Peyer's patch (tissue), 4 donors: Measurements from ENCODE around the gene CEBPB. TPM values are rescaled to one million over a fixed set of nuclear protein-coding genes. Genes with fewer than 3 reads are reported as not detected.
A peak's percentile ranks its signal among the peaks of the same experiment; 100 is the strongest.
"Not testable (repeated sequence)": the region's sequence is repeated elsewhere in the genome, so short reads cannot be mapped to it uniquely, and the experiment has no call there.

Source experiments
- DNase-seq, 3 donors: peaks; one replicate each; pipeline ENCODE4 v3.0.0-alpha.2; 2017 to 2019
- H3K27ac ChIP-seq, 4 donors: fragments of 200-600 bp; sonication (generic); one replicate each; pipeline ENCODE4 v1.5.1; 2016 to 2019
- H3K27me3 ChIP-seq, 2 donors: fragments of 200-600 bp; sonication (generic); one replicate each; pipeline ENCODE4 v1.5.1; 2019
- H3K36me3 ChIP-seq, 3 donors: fragments of 200-600 bp; sonication (generic); one replicate each; pipeline ENCODE4 v1.5.1; 2016 to 2019
- H3K4me1 ChIP-seq, 4 donors: fragments of 200-600 bp; sonication (generic); one replicate each; pipeline ENCODE4 v1.5.1; 2016 to 2019
- H3K4me3 ChIP-seq, 4 donors: fragments of 200-600 bp; sonication (generic); 1 replicate in 3 of 4; 2 replicates in 1 of 4; pipeline ENCODE4 v1.5.1; 2016 to 2019; ENCODE audit warnings: mild to moderate bottlenecking in 1 of 4
- H3K9me3 ChIP-seq, 4 donors: fragments of 200-600 bp; sonication (generic); one replicate each; pipeline ENCODE4 v1.5.1; 2016 to 2019; ENCODE audit warnings: mild to moderate bottlenecking in 1 of 4
- POLR2A ChIP-seq, 2 donors: fragments of 450-650 bp; IDR thresholded peaks; one replicate each; pipeline ENCODE4 v1.5.1; 2017; ENCODE audit warnings: antibody characterized with exemption in 2 of 2, mild to moderate bottlenecking in 2 of 2, moderate library complexity in 2 of 2
- total RNA-seq, 4 donors: library from RNA; depleted of rRNA; stranded (reverse); fragments of >200 nt; gene quantifications; one replicate each; pipeline ENCODE4 v1.1.0, GENCODE V29; 2016
- TF ChIP-seq, protein P1 (sequence below), 6 experiments: fragments of 450-650 bp in 4 of 6; fragments of 200-600 bp in 2 of 6; sonication (generic) in 1 of 6; IDR thresholded peaks; one replicate each; pipeline ENCODE4 v1.5.1; 2017 to 2019; ENCODE audit warnings: antibody characterized with exemption in 6 of 6, mild to moderate bottlenecking in 3 of 6, moderate library complexity in 1 of 6

CEBPB gene
- total RNA-seq, 4 donors from 2014 or later = 13.8 to 41.3 (median 27.8) TPM

- Histone ChIP-seq H3K4me1 (peaks cover 6 to 41% (median 11%) of the 10 kb centered on the region in 4 donors), H3K4me3 (peak overlapping the region; percentile 71 to 97 (median 90)), H3K27ac (peak overlapping the region; percentile 85 to 94 (median 92)), H3K36me3 (no peaks in the 10 kb centered on the region), H3K27me3 (no peaks in the 10 kb centered on the region), H3K9me3 (no peaks in the 10 kb centered on the region)
- DNase-seq = no peak
- no peak for TF ChIP-seq POLR2A (IDR thresholded peaks at IDR 0.05)
- TF ChIP-seq, protein P1, sequence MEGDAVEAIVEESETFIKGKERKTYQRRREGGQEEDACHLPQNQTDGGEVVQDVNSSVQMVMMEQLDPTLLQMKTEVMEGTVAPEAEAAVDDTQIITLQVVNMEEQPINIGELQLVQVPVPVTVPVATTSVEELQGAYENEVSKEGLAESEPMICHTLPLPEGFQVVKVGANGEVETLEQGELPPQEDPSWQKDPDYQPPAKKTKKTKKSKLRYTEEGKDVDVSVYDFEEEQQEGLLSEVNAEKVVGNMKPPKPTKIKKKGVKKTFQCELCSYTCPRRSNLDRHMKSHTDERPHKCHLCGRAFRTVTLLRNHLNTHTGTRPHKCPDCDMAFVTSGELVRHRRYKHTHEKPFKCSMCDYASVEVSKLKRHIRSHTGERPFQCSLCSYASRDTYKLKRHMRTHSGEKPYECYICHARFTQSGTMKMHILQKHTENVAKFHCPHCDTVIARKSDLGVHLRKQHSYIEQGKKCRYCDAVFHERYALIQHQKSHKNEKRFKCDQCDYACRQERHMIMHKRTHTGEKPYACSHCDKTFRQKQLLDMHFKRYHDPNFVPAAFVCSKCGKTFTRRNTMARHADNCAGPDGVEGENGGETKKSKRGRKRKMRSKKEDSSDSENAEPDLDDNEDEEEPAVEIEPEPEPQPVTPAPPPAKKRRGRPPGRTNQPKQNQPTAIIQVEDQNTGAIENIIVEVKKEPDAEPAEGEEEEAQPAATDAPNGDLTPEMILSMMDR (IDR thresholded peaks at IDR 0.05) = peak in 3 of 6 experiments; percentile 29 to 32 (median 30)
Measured at GRCh38 chr20:50152394-50153152, 38.1 kb upstream of the CEBPB start.

DNA sequence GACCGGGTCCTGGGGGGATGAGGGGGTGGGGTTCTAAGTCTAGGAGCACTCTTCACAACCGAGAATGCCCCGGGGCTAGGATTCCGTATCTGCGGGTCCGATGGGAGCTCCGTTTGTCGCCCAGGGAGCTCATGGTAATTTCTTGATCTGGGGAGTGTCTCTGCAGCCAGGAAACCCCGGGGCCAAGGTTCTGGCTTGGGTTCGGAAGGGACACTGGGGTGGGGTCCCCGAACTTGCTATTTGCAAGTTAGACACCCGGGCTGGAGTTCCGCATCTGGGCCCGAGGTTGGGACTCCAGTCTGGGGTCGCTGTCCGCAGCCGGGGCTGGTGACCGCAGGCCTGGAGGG is 37.5 kb upstream of the CEBPB start:
- H3K27ac ChIP-seq = peak overlapping the region; percentile 85 to 94 (median 92)
- DNase-seq = peak in 2 of 3 donors; percentile 23 to 65
- H3K36me3 ChIP-seq = no peaks in the 10 kb centered on the region
- H3K9me3 ChIP-seq = no peaks in the 10 kb centered on the region
- peaks cover 6 to 38% (median 11%) of the 10 kb centered on the region in 4 donors for H3K4me1 ChIP-seq
- no peaks in the 10 kb centered on the region for H3K27me3 ChIP-seq
- TF ChIP-seq POLR2A (IDR thresholded peaks at IDR 0.05) = no peak
- TF ChIP-seq, protein P1 (IDR thresholded peaks at IDR 0.05) = no peak
- peak overlapping the region; percentile 71 to 97 (median 90) for H3K4me3 ChIP-seq

- peak; percentile 83 to 96 for TF ChIP-seq POLR2A (IDR thresholded peaks at IDR 0.05)
- TF ChIP-seq, protein P1 (IDR thresholded peaks at IDR 0.05) = peak in 2 of 6 experiments; percentile 6 to 29
- Histone ChIP-seq H3K9me3 (no peaks in the 10 kb centered on the region), H3K27me3 (no peaks in the 10 kb centered on the region), H3K4me1 (peaks cover 6 to 38% (median 11%) of the 10 kb centered on the region in 4 donors), H3K27ac (peak within 1 kb of the TSS; percentile 85 to 94 (median 92)), H3K4me3 (peak within 1 kb of the TSS; percentile 71 to 97 (median 90)), H3K36me3 (no peaks in the 10 kb centered on the region)
- peak; percentile 80 to 95 (median 95) for DNase-seq
Measured at GRCh38 chr20:50153500-50154377, 36.9 kb upstream of the CEBPB start, which contains the start of gene PEDS1. TSS of gene PEDS1 (minus strand) at chr20:50153723. CDS start at chr20:50153637, 86 bp downstream.

DNA sequence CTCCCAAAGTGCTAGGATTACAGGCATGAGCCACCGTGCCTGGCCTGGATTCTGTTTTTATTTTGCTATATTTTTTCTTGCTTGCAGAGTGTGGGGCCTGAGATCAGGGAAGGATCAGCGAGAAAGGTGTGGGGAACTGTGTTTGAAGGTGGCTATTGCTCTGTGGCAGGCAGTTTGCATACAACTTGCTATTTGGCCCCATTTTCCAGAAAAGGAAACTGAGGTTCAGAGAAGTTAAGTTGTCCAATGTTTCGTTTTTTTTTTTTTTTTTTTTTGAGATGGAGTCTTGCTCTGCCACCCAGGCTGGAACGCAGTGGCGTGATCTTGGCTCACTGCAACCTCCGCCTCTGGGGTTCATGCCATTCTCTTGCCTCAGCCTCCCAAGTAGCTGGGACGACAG is 29.1 kb upstream of the CEBPB start:
- not testable (repeated sequence) for H3K9me3 ChIP-seq, H3K27ac ChIP-seq, H3K36me3 ChIP-seq, DNase-seq, H3K4me3 ChIP-seq, H3K4me1 ChIP-seq, H3K27me3 ChIP-seq

DNA sequence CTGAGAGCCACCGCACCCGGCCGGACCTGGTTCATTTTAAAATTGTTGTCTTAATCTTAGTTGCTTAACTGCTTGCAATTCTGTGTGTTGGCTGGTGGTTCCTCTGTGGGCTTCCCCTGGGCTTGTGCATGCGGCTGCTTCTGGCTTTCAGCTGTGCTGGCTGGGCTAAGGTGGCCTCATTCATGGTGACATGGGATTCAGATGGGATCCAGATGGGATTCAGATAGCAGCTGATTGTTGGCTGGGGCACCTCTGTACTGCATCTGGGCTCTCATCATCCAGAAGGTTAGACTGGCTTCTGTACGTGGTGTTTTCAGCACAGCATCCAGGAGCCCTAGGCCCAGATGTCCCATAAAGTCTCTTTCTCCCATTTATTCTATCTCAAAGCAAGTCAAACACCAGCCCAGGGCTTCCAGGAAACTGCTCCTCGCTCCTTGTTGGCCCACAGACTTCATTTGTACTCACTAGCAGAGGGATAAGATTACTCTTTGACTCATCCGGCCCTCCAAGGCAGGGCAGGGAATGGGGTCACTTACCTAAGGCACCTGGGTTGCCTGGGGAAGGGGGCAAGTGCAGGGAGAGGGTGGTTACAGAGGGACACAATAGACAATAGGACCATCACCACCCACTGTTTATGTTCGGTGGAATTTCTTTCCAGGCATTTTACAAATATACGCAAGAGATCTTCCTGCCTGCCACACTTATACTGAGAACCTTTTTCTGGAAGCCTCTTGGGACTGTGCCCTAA is 26.9 kb upstream of the CEBPB start:
- Histone ChIP-seq H3K4me3 (no peak overlapping the region), H3K4me1 (peaks cover 0 to 13% (median 2%) of the 10 kb centered on the region in 4 donors), H3K36me3 (no peaks in the 10 kb centered on the region), H3K27me3 (no peaks in the 10 kb centered on the region), H3K27ac (peak overlapping the region in 1 of 4 donors; percentile 6), H3K9me3 (no peaks in the 10 kb centered on the region)
- TF ChIP-seq, protein P1 (IDR thresholded peaks at IDR 0.05) = no peak
- TF ChIP-seq POLR2A (IDR thresholded peaks at IDR 0.05) = no peak
- no peak for DNase-seq
